Umbilical cord (tissue), 2 donors: ENCODE results near the gene MICU1. TPM values are rescaled to one million over a fixed set of nuclear protein-coding genes. Genes with fewer than 3 reads are reported as not detected.
"Not testable (repeated sequence)": the region's sequence is repeated elsewhere in the genome, so short reads cannot be mapped to it uniquely, and the experiment has no call there.

Source experiments
- DNase-seq: peaks from one replicate; pipeline ENCODE4 v3.0.0-alpha.2; 2015; ENCODE audit warnings: low spot score
- total RNA-seq: library from RNA; depleted of rRNA; stranded (reverse); fragments of >200 nt; gene quantifications from one replicate; pipeline ENCODE4 v1.2.3, GENCODE V29; 2014; ENCODE audit warnings: low replicate concordance; ENCODE audit not compliant: insufficient read depth

MICU1 gene
- total RNA-seq, 1 donor from 2014 or later: 61.9 TPM

DNA sequence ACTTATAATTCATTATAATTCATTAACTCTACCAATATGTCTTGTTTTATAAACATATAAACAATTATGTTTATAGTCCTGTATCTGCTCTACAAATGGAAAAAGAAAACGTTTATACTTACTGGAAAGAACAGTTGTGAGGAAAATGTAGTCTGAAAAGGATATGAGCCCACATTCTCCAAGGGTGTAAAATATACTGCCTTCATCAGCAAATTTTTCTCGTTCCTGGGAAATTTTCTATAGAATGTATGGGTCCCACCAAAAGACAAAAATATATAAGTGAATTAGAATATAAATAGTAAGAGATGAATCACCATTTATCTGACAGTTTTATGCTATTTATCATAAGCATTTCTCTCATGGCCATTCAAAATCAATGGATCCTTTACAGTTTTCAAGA is 117.8 kb downstream of the MICU1 start:
- no peak for DNase-seq

DNA sequence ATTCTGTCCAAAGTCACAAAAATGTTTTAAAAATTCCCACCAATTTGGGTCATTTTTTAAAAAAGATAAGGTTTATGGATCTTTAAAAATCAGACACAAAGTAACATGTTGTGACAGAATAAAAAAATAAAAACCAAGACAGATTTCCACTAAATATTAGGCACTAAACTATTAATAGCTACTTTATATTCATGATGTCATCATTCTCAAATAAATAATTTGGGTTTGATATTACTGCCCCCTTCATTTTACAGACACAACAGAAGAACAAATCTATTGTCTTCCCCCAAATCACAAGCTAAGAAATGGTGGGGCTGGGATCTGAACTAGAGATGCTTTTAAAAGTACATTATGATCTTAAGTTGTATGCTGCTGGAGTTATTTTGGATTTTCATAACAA is 119.4 kb downstream of the MICU1 start:
- no peak for DNase-seq

DNA sequence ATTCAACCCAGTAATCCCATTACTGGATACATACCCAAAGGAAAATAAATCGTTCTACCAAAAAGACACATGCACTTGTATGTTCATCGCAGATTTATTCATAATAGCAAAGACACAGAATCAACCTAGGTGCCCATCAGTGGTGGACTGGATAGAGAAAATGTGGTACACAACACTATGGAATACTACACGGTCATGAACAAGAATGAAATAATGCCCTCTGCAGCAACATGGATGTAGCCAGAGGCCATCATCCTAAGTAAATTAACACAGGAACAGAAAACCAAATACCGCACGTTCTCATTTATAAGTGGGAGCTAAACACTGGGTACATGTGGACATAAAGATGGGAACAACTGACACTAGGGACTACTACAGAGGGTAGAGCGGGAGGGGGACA is 120.4 kb downstream of the MICU1 start:
- no peak for DNase-seq

DNA sequence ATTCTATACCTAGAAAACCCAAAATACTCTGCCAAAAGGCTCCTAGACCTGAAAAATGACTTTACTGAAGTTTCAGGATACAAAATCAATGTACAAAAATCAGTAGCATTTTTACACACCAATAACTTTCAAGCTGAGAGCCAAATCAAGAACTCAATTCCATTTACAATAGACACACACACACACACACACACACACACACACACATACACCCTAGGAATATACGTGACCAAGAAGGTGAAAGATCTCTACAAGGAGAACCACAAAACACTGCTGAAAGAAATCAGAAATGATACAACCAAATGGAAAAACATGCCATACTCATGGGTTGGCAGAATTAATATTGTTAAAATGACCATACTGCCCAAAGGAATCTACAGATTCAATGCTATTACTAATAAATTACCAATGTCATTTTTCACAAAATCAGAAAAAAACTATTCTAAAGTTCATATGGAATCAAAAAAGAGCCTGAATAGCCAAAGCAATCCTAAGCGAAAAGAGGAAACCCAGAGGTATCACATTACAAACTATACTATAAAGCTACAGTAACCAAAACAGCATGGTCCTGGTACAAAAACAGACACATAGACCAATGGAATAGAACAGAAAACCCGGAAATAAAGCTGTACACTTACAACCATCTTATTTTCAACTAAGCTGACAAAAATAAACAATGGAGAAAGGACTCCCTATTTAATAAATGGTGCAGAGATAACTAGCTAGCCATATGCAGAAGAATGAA is 122.0 kb downstream of the MICU1 start:
- no peak for DNase-seq

DNA sequence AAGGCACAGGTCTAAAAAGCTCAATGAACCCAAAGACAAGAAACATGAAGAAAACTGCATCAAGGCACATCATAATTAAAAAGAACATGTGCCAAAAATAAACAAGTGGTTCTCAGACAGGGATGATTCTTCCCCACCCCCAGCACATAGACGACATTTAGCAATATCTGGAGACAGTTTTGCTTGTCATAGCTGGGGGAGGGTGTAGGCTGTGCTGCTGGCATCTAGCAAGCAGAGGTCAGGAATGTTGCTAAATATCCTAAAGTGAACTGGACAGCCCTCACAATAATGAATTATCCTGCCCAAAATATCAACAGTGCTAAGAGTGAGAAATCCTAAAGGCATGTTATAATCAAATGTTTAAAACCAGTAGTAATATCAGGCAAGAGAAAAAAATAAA is 122.6 kb downstream of the MICU1 start:
- DNase-seq: no peak

DNA sequence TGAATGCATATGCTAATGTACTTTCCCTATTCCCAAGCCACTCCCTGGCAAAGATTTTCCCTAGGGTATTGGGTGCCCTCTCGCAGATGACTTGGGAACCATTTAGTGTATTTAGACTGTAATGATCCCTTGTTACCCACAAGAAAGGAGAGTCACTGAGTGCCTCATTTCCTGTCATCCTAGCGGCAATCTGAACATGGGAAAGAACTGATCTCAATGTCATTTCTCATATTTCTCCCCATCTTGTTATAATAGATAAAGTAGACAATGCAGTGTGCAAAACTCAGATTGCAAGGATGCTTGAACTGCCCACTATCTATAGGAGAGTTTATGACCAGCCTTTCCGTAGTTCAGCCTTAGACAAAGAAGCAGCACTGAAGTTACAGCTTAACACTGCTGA is 123.3 kb downstream of the MICU1 start:
- DNase-seq: no peak

DNA sequence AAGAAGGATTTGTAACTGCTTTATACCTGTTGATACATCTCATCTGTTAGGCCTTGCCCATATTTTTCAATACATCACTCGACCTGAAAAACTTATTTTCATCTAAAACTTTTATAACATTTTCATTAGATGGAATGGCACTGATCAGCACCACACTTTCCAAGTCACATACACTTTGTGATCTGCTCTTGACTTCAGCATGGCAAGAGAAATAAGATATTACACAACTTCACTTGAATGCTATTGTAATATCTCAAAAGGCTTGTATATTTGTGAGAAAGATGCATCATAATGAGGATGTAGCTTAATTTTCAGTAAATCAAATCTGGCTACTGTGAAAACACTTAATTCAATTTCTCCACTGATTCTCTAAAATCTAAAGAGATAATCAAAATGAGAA is 126.2 kb downstream of the MICU1 start:
- DNase-seq: no peak

DNA sequence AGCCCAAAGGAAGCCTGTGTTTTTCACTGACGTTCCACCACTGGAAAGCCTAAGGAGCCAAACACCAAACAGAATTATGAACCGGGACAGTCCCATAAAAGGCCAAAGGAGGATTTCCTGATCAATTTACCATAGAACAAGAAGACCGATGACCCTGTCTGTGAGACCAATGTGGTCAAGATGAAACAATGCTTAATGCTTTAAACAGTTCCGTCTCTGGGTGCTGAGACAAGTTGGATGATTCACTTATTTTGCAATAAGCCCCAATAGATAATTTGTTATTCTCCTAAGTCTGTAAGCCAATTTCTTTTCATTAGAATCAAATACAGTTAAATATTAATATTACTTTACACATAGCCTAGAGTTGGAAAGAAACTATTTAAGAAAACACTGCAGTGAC is 134.9 kb downstream of the MICU1 start:
- DNase-seq: no peak

DNA sequence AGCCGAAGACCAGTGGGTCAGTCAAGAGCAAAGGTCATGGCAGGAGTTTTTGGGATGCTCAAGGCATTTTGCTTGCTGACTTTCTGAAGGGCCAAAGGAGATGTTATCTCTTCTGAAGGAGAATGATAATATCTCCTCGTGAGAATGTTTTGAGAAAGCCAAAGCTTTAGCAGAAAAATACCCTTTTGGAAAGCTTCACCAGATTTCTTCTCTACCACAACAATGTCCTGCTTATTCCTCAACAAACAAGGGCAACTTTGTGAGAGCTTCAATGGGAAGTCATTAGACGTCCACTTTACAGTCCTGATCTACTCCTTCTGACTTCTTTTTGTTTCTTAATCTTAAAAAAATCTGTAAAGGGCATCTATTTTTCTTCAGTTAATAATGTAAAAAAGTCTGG is 138.4 kb downstream of the MICU1 start:
- DNase-seq: no peak

DNA sequence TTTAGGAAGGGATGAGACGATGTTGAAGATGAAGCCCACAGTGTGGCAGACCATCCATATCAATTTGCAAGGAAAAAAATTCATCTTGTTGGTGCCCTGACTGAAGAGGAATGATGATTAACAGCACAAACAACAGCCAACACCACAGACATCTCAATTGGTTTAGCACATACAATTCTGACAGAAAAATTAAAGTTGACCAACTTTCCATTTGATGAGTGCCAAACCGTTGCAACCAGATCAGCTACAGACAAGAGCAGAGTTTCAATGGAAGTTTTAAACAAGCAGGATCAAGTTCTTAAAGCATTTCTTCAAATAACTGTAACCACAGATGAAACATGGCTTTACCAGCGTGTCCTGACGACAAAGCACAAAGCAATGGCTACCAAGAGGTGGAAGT is 138.8 kb downstream of the MICU1 start:
- no peak for DNase-seq

DNA sequence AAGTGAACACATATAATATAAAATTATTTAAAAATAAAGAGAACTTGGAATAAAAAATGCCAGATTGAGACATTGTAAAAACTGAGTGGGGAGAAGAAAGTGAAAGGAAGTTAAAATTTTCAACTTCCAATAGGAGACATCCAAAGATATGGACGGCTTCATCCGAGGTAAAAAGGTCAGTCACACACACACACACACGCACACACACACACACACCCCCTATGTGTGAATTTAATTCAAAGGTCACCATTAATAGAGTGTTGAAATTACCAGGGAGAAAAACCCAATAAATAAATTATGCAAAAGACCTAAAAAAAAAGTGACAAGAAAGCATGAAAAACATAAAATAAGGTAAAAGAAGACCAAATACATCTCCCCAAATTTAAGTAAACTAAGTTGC is 140.2 kb downstream of the MICU1 start:
- DNase-seq: no peak

DNA sequence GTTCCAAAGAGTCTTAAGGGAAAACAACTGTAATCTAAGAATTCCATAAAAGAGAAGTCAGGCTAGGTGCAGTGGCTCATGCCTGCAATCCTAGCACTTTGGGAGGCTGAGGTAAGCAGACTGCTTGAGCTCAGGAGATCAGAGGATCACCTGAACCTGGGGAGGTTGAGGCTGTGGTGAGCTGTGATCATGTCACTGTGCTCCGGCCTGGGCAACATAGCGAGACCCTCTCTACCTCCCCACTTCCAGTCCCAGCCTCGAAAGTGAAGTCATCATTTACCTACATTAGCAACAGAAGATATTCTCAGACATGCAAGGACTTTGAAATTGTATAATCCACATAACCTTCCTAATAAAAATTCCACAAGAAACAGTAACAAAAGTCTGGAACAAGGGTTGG is 141.4 kb downstream of the MICU1 start:
- DNase-seq: no peak

DNA sequence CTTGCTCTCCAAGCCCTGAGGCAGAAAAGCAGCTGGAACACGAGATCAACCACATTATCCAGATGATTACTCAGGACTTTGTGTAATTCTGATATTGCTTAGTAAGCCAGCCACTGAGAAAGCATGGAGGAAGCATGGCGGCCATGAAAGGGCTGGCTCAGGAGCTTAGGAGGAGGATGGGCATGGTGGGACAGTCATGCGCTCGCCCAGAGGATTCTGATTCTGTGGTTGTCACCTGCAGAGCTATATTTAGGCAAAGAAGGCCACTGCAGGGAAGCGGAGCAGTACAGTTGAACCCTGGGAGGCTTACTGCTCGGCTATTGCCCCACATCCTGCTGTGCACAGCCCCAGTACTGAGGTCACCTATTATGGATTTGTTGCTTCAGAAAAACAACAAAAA is 142.4 kb downstream of the MICU1 start:
- no peak for DNase-seq

DNA sequence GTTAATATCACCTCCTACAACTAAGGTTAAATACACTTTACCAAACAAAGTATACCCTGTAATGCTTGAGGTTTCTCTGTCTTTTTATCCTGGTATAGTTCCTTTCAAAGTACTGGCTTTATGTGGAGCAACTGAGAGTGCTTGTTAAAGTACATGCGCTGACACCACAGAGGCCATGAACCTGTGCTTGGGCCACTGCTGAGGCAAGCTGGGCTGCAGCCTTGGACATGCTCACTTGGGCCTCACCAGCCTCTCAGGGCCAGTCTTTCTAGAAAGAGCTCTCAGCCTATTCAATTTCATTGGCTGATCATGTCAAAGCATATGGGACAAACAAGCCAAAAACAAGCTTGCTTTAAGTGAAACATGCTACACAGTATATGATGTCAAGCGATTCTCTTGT is 145.0 kb downstream of the MICU1 start:
- no peak for DNase-seq

DNA sequence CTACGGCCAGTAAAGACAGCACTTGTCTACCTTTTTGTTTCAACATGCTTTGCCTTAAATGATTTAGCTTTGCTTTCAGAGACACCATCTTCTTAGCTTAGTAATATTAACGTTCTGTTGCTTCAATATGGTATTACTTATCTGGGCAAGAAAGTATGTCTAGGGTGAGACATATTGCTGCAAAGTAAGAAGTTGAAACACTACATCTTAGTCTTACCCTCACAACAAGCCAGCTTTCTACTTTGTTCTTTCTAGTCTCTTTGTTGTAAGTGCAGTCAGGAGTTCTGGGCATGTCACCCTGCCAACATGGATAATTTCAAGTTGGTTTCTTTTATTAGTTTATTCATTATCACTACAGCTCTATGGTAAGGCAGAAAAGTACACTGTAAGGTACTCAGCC is 148.4 kb downstream of the MICU1 start:
- DNase-seq: no peak

DNA sequence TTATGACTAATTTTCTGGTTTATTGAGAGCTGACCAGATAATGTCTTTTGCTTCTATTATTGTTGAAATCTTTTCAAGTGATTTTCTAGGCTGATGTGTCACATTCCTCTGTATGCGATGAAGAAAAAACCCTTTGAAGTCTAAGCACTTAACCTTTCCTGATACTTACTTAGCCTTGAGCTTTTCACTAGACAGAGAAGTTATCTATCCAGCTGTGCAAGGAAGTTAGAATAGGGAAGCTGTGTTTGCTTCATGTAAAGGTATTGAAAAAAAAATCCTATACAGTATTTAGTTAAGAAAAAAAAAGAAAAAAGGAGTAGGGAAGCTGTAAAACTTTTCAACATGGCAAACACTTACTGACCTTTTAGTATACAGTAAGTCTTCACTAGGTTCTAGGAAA is 153.6 kb downstream of the MICU1 start:
- peak; percentile 44 for DNase-seq

DNA sequence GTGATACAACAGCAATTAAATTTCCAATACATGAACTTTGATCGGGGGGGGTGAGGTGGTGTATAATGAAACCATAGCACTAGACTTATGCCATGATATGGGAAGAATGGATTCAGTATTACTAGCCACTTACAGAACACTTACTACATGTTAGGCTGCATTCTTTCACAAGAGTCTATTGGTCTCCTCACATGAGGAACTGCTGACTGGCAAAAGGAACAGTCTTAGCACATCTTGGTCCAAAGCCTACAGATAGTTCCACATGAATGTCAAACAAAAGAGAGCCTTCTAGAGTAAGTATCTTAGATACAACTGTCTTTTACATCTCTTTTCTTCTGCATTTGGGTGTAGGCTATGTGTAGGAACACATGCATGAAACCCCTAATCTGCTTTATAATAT is 155.2 kb downstream of the MICU1 start:
- DNase-seq: no peak

DNA sequence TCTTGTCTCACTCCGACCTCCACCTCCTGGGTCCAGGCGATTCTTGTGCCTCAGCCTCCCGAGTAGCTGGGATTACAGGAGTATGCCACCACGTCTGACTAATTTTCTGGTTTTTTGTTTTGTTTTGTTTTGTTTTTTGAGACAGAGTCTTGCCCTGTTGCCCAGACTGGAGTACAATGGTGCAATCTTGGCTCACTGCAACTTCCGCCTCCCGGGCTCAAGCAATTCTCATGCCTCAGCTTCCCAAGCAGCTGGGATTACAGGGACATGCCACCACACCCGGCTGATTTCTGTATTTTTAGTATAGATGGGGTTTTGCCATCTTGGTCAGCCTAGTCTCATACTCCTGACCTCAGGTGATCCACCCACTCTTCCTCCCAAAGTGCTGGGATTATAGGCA is 158.8 kb downstream of the MICU1 start:
- DNase-seq: not testable (repeated sequence)

DNA sequence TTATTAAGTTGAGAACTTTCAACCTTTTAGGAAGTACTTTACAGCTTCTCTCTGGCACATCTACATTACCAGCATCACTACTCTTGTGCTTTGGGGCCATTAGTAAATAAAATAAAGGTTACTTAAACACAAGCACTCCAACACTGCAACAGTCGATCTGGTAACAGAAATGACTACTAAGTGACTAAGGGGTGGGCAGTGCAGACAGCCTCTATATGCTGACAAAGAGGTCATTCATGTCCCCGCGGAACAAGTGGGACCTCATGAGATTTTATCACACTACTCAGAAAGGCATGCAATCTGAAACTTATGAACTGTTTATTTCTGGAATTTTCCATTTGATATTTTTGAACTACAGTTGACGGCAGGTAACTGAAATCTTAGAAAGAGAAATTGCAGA is 159.9 kb downstream of the MICU1 start:
- no peak for DNase-seq

DNA sequence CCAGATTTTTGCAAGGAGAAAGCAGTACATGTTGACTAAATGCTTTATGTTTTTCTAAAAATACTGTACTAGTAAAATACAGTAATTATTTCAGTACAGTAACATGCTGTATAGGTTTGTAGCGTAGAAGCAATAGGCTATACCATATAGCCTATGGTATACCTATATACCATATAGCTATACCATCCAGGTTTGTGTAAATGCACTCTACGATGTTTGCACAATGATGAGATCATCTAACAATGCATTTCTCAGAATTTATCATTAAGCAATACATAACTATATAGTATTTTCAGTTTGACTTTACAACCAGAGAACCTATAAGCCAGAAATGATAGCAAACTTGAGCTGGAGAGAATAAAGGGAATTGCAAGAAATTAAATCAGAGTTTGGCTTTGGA is 161.4 kb downstream of the MICU1 start:
- DNase-seq: no peak

DNA sequence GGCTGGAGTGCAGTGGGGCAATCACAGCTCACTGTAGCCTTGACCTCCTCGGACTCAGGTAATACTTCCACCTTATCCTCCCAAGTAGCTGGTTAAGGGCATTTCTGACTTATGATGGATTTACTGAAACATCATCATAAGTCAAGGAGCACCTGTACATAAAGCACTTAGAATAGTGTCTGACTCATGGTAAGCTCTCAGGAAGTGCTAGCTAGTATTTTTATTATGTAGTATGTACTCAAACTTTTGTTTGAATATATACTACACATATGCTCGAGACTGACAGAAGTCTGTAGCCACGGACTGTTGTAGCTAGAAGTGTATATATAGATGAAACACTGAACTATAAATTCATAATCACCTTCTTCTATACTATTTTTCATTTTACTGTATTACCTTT is 163.6 kb downstream of the MICU1 start:
- DNase-seq: no peak

DNA sequence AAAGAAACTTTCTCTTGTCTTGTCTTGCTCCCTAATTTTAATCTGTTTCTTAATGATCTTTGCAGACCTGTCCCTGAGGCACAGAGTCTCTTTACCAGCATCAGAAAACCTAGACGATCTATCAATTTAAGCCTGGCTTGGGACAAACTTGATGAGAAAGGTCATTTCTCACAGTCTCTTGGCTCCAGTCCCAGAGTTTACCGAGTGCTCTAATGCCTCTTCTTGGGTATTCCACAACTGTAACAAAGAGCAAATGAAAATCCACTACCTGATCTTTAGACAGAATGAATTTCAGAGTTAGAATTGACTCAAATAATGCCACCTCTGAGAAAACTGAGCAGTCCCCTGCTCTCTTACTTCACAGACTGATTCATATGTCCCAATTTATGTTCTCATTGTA is 164.8 kb downstream of the MICU1 start:
- peak; percentile 46 for DNase-seq

DNA sequence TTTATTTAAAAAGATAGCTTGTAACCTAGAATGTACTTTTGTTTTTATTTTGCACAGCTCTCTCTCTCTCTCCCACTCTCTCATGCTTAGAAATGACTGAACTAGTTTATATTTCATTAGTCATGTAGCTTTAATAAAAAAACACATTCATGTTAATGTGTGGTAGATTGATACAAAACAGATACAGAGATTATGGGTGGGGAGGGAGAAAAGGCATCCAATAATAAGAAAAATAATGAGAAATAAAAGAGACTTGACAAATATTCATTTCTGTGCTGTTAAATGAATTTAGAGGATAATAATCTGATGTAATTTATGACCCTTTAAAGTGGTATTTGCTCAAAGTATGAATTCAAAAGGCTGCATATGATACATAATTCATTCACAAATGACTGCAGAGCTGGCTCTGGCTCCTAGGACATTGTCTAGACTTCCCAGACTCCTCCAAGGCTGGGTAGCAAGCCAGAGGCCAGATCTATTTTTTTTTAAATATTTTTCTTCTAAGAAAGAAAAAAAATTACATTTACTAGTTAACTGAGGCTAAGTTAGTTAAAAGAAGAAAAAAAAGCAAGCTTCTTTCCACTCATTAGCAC is 165.5 kb downstream of the MICU1 start:
- DNase-seq: peak; percentile 73

DNA sequence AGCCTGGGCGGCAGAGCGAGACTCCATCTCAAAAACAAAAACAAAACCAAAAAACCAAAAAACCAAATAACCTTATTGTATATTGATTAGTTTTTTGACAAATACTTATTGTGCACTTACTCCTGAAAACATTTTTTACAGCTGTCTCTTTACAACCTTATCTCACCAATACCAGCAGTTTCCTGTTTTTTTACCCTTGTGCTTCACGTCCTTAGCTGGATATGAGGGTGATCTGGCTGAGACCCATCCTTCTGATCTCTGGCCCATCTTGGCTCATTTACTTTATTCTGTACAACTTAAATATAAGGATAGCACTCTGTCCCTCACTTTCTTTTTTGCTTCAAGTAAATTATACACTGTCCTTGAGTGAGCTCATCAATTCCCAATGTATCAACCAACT is 166.6 kb downstream of the MICU1 start:
- no peak for DNase-seq
